Colon (tissue), 2 donors: ENCODE measurements around the gene NETO1.

Source experiments
- FAIRE-seq: peaks from 2 replicates; lab custom pipeline; 2012; peaks lifted over from hg19 to GRCh38; lab: Jason Lieb, UNC
- donor health status: control.
- donor health status: control.

NETO1 gene

GRCh38 chr18:72726201-72726600 lies 141.6 kb downstream of the NETO1 start:
- no peak for FAIRE-seq

DNA sequence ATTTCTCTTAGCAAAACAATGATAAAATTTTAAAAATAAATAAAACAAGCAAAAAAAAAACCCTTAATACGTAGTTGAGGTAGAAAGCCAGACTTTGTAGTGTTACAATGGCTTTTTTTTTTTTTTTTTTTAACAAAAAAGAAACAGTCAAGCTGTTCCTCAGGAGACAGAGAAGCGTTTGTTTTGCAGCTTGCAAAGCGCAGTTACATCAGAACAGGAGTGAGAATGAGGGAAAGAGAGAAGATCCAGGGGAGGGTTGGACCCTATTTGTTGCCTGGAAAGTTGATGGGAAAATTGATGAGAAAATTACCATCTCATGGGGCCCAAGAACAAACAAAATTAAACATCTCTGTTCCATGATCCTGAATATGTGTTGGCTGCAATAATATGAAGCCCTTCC lies 146.5 kb downstream of the NETO1 start:
- FAIRE-seq = no peak

GRCh38 chr18:72720116-72720515 lies 147.7 kb downstream of the NETO1 start:
- FAIRE-seq = no peak

DNA sequence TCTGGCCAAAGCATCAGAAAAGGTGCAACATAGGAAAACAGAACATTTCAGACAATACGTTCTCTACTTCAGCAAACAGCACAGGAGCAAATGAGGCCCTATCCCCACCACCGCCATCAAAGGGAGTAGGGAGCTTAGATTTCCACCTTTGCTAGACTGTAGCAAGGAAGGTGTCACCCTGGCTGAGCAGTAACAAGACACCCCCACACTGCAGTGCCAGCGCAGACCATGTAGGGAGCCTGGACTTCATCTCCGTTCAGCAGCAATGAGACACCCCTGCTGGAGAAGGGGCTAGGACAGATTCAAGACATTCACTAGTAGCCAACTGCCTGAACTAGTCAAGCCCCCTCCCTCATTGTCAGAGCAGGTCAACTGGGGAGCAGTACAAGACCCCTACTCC lies 163.6 kb downstream of the NETO1 start:
- no peak for FAIRE-seq

DNA sequence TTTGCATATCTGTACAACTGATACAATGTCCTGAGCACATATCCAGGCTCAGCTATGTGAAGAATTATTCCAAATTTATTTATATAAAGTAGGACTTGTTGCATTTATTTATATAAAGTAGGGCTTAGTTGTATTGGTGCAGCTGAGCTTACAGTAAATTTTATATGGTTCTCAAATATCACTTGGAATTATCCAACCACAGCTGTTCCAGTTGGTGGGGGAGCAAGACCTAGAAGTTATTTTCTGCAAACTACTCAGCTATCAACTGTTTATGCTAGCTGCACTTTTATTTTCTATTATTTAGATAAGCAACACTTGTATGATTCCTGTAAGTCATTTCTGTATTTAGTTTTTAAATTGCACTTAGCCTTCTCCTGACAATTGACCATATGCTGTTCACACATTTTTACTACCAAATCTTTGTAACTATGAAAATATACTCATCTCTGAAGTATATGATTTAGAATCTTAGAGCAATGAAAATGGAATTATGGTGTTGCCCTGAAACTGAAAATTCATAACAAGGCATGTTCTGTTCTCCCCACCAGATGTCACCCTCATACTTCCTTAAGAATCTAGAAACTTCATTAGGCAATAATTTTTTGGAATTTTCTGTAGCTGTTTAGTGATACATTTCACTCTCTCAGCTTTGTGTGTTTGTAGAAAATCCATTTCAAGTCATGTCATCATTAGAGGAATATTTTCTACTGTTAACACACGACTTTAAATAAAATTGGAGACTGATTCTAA lies 166.7 kb downstream of the NETO1 start:
- FAIRE-seq = no peak

DNA sequence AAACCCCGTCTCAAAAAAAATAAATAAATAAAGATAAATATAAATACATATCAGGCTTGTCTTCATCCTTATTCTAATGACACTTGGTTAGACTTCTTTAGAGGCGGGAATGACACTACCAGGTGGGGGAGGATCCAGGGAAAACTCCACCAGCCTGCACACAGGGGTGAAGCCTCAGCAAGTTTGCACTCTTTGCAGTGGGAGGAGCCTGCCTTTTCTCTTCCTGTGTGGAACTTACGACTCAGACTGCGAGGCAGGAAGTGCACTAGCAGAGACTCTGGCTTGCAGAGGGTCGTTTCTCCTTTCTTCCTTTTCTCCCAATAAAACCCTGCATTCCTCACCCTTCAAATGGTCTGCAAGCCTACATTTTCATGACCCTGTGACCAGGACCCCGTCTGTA lies 170.1 kb downstream of the NETO1 start:
- no peak for FAIRE-seq

DNA sequence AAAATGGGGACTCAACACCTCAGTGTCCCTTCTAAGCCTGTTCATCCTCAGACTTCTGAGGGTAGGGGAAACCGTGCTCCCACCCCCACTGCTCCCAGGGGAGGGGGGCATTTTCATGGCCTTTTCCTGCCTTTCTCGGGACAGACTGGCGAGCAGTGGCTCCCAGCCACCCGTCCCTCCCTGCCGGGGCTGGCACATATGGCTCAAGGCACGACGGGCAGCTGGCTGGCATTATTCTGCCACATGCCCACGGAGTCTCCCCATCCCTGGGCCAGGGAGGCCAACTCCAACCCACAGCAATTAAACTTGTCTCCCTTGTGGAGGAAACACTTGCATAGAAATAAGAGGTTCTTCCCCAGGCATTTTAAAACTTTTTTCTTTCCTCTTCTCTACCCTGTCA lies 175.2 kb downstream of the NETO1 start:
- no peak for FAIRE-seq
